CD4-positive, alpha-beta T cell treated with Interleukin-10 for 1 hour (primary cell): ENCODE data around the gene KCMF1.

Experiments used
- DNase-seq: peaks from one replicate; pipeline ENCODE4 v3.0.0-alpha.2; 2020

The KCMF1 gene

DNA sequence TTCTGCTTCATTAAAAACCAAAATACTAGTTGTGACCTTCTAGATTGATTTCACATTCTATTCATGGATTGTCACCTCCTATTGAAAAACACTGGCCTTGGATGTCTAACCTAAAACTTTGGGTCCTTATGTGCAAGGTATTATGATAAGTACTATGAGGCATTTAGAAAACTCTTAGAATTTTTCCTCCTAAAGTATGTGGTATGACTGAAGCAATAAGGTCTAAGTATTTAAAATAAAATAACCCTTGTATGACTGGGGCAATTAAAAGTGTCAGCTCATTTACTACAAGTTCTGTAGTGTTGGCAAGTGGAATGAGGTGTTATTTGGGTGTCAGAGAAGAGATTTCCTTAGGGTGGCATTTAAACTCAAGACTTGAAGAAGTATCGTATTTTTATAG lies 15.1 kb downstream of the KCMF1 start:
- no peak for DNase-seq

DNA sequence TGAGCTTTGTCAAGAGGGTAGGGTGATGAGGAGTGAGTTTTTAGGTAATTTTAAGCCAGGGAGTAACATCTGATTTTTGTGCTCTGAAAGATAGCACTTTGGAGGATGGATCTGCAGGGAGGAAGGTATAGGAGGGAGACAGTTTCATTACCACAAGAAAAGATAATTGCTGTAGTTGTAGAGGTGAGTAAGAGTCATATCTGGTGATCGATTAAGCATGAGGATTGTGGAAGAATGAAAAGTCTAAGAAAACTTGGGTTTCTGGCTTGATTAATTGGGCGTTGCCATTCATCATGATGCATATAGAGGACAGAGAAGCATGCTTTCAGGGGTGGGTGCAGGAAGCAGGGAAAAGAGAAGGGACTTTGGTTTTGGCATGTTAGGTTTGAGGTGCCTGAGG lies 18.5 kb downstream of the KCMF1 start:
- DNase-seq = no peak

DNA sequence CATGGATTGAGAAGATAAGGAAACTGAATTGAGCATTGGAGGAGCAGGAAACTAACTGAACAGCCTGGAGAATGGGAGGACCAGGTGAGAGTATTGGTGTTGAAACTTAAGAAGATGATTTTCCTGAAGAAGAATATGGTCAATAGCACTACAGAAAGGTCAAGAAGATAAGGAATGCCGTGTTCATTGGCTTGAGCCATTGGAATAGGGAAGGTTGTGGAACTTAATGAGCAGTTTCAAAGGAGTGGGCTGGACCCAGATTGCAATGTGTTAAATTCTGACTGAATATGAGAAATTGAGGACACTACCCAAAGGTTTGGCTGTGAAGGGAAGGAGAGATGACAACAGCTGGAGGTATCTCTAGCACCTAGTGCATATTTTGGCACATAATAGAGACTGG lies 19.0 kb downstream of the KCMF1 start:
- DNase-seq = no peak

DNA sequence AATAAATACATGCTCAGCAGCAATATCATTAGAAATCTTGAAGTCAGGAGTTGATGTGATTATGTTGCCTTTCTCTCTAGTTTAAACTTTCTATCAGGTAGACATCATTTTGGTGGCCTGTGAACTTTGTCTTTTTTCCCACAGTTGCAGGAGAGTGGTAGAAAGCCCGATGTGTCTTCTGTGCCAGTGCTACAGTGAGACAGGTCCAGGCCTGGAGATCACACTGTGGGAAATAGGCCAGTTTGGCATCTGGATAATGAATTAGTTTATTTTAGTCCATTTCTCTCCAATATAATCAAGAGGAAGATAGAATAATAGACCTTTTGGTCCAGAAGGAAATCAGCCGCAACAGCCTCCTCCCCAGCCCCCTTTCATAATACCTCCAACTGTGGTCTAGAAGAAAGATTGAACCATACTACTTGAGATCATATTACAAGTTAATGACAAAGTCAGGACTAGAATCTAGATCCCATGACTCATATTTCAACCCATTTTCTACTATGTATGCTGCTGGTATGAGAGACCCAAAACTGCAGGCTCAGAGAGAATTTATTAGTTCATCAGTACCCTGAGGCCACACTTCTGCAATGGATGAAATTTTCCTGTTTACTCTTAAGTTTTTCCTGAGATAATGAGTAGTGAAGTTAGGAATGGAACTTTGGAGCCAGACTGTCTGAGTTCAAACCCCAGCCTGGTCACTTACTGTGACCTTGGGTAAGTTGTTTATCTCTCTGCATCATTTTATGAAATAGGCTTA lies 20.6 kb downstream of the KCMF1 start:
- DNase-seq = no peak

- DNase-seq = no peak
These were observed 24.9 kb downstream of the KCMF1 start for GRCh38 chr2:84995826-84996225.

GRCh38 chr2:84996909-84997308 lies 25.9 kb downstream of the KCMF1 start:
- no peak for DNase-seq

DNA sequence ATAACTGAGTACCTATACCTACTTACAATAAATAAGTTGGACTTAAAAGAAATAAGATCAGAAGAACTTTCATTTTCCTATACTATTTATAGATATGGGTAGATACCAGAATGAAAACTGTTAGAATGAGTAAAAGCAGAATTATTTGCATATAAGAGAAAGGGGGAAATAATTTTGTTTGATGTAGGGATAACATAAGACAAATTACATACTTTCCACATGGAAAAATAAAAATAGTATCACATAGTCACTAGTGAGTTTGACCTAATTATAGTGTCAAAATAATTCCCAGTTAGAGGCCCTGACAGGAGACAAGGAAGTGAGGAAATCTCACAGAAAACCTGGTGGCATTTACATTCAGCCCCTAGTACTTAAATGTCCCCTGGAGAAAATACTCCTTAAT lies 28.6 kb downstream of the KCMF1 start:
- no peak for DNase-seq

DNA sequence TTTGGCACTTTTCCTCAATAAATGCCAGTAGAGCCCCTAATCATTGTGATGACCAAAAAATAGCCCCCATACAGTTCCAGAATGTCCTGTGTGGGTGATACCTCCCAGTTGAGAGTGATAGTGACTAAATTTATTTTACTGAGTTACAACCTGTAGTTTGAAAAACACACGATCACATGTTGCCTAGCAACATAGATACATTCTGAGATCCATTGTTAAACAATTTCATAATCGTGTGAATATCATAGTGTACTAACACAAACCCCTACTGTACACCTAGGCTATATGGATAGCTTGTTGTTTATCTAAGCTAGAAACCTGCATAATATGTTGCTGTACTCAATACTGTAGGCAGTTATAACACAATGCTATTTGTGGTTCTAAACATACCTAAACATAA lies 30.6 kb downstream of the KCMF1 start:
- no peak for DNase-seq

DNA sequence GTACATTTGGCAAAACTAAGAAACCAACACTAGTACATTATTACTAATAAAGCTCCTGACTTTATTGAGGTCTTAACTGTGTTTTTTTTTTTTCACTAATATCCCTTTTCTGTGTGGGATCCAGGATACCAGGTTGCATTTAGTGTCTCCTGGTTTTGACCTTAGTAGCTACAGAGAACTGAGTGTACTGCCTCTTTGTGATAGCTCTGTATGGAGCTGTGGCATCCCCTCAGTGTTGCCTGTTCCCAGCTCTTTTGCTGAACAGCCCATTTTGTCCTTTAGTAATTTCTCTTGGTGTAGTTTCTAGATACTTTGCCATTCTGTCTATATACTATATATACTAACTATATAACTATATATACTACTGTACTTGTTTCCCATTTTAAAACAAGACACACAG lies 31.6 kb downstream of the KCMF1 start:
- DNase-seq = no peak

GRCh38 chr2:85008252-85008651 lies 37.3 kb downstream of the KCMF1 start:
- DNase-seq = no peak

DNA sequence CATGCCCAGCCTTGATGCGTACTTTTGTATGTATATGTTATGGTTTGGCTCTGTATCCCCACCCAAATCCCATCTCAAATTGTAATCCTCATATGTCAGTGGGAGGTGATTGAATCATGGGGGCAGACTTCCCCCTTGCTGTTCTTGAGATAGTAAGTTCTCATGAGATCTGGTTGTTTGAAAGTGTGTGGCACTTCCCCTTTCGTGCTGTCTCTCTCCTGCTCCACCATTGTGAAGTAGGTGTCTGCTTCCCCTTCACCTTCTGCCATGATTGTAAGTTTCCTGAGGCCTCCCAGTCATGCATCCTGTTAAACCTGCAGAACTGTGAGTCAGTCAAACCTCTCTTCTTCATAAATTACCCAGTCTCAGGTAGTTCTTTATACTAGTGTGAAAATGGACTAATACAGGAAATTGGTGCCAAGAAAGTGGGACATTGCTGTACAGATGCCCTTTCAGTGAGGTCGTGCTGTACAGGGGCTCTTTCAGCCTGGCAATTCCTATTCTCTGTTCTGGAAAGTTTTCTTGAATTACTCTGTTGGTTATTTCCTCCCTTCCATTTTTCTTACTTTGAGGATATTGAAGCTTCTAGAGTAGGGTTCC lies 38.2 kb downstream of the KCMF1 start:
- no peak for DNase-seq

DNA sequence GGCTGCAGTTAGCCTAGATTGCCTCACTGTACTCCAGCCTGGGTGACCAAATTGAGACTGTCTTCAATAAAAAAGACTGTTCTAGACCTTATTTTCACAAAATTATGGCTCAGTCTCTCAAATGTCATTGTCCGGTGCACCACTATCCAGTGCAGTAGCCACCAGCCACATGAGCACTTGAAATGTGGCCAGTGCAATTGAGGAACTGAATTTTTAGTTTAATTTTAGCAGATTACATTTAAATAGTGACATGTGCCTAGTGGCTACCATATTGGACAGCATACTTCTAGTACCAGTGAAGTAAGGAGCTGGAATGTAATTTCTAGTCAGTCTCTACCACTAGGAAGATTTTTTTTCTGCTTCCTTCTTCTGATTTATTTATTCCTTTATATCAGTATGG lies 39.4 kb downstream of the KCMF1 start:
- no peak for DNase-seq

GRCh38 chr2:85011098-85011497 lies 40.1 kb downstream of the KCMF1 start:
- DNase-seq = no peak

DNA sequence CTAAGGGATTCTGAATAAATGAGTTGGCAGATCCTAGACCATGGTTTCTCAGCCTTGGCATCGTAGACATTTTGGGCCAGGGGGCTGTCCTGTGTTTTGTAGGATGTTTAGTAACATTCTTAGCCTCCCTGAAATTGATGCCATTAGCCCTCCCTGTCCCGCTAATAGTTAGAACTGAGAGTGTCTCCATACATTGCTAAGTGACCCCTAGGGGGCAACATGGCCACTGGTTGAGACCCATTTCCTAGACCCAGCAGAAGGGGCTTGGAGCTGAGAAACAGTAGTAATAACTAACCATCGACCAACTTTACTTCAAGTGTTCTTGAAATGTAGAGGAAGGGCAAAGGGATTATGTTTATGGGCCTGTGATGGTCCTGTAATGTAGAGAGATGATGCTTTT lies 40.8 kb downstream of the KCMF1 start:
- DNase-seq = no peak

DNA sequence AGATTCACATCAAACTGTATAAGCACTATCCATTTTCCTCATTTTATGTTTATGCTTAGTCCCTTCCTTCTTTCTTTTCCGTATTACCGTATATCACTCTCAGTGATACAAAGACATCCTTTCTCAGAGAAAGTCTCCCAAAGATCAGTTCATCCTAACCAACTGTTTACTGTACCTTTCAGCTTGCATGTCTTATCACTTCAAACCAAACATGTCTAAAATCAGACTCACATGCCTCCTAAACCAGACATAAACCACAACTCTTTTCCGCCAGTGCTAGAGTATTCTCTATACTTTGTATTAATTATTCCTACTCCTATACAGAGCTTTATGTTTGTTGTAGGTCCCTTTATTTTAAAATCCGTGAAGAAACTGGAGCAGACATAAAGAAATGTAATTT lies 41.5 kb downstream of the KCMF1 start:
- DNase-seq = no peak

DNA sequence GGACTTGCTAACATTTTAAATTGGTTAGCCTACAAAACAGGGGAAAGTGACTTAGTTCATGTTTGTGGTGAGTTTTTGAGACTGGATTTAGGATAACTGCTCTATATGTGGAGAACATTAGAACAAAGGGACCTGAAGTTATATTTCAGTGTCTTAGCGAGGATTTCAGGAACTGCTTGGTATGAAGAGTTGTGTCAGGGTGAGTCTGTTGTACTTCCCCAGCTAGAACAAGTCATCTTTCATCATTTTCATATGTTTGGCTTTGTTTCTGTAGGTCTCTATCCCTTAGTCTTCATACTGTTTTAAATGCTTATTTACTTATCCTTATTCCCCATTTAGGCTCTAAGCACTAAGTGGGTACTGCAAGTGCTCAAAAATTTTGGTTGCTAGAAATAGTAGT lies 41.9 kb downstream of the KCMF1 start:
- no peak for DNase-seq

DNA sequence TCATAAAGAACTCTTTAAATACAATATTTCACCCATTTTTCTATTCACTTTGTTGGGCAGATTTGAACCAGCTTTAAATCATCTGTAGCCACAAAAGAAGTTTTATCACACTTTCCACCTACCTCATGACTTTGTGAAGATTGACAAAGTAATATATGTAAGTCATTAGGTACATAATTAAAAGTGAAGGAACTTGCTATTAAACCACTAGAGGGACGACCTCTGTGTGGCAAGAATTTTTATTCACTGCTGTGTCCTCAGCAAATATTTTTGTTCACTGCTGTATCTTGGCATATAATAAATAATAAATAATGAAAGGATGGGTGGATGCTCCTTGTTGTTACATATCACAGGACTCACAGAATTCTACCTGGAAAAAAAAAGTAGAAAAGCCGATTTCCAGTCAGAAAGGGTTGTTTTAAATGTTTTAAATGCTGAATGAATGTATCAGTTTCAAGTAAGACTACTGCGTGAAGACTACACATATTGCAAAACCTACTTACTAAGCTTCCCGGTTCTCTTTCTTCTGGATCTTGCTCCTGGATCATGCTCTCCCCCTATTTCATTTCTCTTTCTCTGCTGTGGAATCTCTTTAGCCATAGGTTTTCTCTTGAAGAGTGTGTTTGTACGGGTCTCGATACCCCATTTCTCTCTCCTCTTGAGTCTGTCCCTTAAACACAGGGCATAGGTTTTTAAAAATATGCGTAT lies 44.8 kb downstream of the KCMF1 start:
- DNase-seq = no peak

DNA sequence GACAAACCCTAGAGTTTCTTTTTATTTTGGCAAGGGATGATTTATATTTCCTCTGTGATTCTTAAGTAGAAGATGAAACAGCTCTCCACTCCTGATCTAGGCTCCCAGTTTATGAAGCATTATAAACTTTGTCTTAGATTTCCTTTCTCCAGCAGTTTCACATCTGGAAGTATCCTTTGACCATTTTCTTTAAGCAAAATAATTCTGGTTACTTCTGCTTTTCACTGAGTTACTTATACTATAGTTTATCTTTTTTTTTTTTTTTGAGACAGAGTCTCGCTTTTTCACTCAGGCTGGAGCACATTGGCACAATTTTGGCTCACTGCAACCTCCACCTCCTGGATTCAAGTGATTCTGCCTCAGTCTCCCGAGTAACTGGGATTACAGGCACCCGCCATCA lies 45.5 kb downstream of the KCMF1 start:
- no peak for DNase-seq

DNA sequence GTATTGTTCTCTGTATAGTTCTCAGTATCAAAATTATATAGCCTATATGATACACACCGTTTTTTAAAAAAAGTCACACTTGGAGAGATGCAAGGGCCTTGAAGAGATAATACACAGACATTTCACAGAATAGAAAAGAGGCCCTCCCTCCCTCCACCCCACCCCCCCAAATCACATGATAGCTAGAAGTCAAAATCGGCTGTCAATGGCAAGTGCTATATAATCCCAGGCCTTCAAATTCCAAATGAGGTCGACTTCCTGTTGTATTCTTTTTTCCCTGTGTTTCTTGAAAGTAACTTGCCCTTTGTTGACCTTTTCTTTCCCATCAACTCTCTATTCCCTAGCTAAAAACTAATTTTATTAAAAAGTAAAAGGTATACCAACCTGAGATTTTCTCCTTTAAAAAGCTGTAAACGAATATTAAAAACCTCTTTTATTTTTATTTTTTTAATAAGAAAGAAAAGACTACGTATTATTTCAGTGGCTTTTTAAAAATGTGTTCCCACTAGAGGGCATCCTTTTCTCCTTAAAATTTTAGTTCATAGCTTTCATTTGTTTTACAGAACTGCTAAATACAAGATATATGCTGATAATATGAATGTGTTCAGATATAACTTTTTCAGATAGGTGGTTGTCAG lies 46.6 kb downstream of the KCMF1 start:
- peak; percentile 43 for DNase-seq

- no peak for DNase-seq
These were observed 47.1 kb downstream of the KCMF1 start for GRCh38 chr2:85018049-85018447.

- no peak for DNase-seq
These were observed 48.2 kb downstream of the KCMF1 start for GRCh38 chr2:85019121-85019520.

DNA sequence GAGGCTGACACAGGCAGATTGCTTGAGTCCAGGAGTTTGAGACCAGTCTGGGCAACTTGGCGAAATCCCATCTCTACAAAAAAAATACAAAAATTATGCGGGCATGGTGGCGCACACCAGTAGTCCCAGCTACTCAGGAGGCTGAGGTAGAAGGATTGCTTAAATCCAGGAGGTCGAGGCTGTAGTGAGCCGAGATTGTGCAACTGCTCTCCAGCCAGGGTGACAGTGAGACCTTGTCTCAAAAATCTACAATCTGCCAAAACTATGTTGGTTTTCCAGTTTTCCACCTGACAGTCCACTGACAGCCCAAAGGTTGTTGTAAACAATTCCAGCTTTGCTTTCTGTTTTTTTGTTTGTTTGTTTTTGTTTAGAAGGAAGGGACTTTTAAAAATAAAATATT lies 51.3 kb downstream of the KCMF1 start:
- no peak for DNase-seq

GRCh38 chr2:85024372-85025047 lies 53.5 kb downstream of the KCMF1 start:
- DNase-seq = no peak
